HG03575 (cell line): ENCODE measurements around the gene HPCAL4.

ENCODE experiments used
- ATAC-seq: cut with Tn5 transposase; IDR thresholded peaks from one replicate; pipeline ENCODE4 v1.9.1; 2021; ENCODE audit not compliant: unreplicated experiment, insufficient number of reproducible peaks, low FRiP score; ENCODE audit errors: extremely low read depth

Gene HPCAL4

GRCh38 chr1:39657402-39657801 is 33.8 kb downstream of the HPCAL4 start:
- no peak for ATAC-seq

DNA sequence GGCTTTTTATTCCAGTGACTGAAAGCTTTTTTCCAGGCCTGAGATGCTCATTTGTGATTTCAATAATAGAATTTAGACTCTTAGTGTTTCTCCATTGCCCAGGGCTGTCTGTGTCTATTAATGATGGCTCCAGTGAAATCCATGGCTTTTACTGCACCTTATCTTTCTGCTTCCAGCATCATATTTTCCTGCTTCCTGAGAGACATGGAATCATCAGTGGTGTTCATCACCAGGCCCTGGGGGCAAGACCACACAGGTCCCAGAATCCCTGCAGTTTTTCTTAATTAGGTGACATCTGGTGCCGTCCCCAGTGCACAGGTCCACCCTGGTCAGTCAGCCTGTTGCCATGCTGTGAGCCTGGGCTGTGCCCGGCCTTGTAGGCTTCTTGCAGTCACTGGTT is 34.8 kb downstream of the HPCAL4 start:
- no peak for ATAC-seq

- ATAC-seq: no peak
Observed at GRCh38 chr1:39655578-39656268, 35.5 kb downstream of the HPCAL4 start.

- ATAC-seq: no peak
Observed at GRCh38 chr1:39654291-39654690, 36.9 kb downstream of the HPCAL4 start.

DNA sequence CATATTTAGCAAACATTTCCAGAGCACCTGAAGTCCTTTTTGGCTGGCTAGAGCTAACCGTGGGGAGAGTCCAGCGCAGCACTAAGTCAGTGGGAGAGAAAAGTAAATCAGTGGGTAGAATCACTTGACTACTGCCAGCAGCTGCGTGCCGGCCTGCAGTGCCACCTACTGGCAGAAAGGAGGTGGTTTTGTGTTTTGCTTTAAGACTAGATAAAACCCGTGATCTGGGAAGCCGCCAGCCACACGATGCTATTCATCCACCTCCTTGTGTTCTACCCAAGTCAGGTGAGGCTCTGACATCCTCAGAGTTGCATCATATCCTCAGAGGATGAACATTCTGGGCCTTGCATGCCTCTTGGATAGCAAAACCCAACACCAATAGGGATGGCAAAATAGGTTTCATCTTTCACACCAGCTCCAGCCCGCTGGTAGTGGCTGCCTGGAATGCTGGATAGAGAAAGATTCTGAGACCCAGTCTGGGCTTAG is 37.6 kb downstream of the HPCAL4 start:
- no peak for ATAC-seq

- ATAC-seq: no peak
Observed at GRCh38 chr1:39652554-39652953, 38.7 kb downstream of the HPCAL4 start.

DNA sequence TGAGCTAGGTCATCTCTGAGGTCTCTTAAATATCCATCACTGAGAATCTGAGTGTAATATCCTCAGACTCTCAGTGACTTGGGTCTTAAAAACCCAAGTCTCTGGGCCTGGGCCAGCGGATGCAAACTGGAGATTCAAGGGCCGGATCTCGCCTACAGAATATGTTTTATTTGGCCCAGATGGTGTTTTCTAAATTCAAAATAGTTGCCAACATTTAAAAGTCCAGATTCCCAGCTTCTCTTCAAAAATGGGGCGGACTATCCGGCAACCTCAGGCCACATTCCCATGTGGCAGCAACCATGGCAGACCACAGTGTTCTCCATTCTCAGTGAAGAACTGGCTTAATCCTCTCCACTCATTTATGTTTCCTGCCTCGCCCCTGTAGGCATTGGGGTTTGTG is 39.1 kb downstream of the HPCAL4 start:
- no peak for ATAC-seq

GRCh38 chr1:39650431-39650830 is 40.8 kb downstream of the HPCAL4 start:
- no peak for ATAC-seq

DNA sequence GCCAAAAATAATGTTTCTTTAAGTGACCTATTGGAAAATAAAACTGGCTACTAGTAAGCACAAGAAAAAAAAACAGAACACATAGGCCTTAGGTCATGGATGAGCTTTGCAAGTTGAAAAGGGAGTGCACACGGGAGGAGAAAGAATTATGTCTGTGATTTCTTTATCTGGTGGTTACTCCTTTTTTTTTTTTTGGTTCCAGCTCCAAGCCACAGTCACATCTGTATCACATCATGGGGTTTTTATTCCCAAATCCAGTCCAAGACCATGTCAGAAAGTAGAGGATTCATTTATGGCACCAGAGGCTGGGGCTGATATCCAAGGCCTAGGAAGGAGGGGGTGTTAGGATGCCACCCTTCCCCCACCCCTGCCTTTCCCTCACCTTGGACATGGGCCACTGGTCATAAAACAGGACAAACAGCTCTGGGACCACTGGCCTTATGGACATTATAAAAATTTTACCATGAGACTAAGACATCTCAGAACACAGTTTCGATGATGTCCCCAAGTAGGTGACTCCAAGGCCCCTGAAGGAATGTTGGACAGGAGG is 41.5 kb downstream of the HPCAL4 start:
- ATAC-seq: no peak

- ATAC-seq: no peak
Observed at GRCh38 chr1:39648496-39648895, 42.7 kb downstream of the HPCAL4 start.

GRCh38 chr1:39647247-39647646 is 44.0 kb downstream of the HPCAL4 start:
- ATAC-seq: no peak

GRCh38 chr1:39646232-39647081 is 44.8 kb downstream of the HPCAL4 start:
- no peak for ATAC-seq

DNA sequence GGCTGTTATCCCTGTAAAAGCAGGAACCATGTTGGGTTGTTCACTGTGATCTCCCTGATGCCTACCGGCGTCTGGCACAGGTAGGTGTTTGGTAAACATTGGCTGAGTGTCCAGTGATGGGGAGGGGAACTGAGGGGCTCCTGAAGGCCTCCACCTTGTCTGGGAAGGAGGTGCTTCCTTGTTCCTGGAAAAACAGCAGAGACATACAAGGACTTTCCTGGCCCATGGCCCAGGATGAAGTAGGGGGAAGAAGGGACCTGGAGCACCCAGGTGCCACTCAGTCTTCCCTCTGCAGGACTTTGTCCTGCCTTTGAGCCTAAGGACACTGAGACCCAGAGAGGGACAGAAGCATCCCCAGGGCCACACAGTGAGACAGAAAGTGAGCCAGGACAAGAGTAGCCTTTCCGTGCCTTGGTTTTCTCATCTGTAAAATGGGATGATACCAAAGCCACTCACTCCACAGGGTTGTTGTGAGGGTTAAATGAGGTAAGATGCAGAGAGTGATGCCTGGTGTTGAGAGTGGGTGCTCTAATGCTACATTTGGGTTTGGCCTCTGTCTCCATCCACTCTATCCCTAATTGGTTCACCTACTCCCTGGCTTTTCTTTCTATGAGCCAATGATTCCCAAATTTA is 45.7 kb downstream of the HPCAL4 start:
- ATAC-seq: no peak

DNA sequence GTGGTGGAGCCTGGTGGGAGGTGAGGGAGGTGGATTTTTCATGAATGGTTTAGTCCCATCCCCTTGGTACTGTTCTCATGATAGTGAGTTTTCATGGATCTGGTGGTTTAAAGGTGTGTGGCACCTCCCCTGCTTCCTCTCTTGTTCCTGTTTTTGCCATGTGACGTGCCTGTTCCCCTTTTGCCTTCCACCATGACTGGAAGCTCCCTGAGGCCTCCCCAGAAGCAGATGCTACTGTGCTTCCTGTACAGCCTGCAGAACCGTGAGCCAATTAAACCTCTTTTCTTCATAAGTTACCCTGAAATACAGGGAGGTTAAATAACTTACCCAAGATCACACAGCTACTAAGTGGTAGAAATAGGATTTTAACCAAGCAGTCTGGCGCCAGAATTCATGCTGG is 47.5 kb downstream of the HPCAL4 start:
- ATAC-seq: no peak

DNA sequence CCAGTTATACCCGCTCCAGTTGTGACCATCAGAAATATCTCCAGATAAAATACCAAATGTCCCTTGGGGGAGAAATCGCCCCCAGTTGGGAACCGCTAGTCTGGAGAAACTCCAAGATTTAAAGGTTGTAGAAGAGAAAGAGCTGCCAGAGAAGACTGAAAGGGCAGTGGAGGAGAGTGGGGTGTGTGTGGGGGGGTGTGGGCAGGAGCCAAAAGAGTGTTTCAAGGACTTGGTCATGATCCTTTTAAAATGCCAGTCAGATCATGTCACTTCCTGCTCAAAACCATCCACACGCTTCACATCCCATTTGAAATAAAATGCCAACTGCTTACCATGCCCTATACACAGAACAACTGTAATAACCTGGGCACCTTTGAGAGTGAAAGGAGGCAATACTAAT is 48.4 kb downstream of the HPCAL4 start:
- no peak for ATAC-seq

DNA sequence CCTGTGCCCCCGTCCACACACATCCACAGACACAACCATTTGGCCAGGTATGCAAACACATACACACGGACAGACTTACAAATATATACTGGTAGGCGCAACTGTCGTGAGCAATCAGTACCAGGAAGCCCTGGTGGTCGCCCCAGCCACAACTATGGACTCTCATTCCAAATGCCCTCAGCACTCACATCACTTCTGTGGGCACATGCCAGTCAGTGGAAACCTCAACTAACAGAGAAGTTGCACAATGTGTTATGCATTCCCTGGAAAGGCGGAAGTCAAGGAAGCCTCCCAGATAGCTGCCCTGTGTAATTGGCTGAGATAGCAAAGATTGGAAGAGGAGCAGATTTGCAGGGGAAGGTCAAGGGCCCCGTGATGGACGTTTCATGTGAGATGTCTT is 50.4 kb downstream of the HPCAL4 start:
- ATAC-seq: no peak

- no peak for ATAC-seq
Observed at GRCh38 chr1:39639305-39640130, 51.7 kb downstream of the HPCAL4 start, which contains the start of gene HEYL. Gene HEYL, minus strand, starts transcription at chr1:39639643. Its CDS starts 18 bp downstream, at chr1:39639625.

DNA sequence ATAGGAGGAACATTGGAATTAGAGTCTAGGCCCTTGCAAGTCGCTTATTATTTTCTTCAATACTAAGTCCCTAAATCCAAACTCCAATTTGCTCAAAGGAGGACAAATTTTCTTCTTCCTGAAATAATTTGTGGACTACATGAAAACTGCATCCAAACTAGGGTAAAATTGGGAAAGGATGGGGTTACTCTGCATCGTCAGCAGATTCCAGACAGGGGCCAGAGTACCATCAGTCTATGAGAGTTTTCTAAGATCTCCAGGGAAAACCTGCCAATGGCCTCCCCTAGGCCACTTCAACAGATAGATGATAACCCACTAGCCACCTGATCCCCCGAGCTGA is 52.3 kb downstream of the HPCAL4 start:
- no peak for ATAC-seq

- ATAC-seq: no peak
Observed at GRCh38 chr1:39637361-39637760, 53.9 kb downstream of the HPCAL4 start.
